IPS DF 6.9 (cell line): Measurements from ENCODE around the gene SPRYD3.

Source experiments
- DNase-seq: peaks from one replicate; pipeline ENCODE4 v3.0.0-alpha.2; 2013; ENCODE audit warnings: low read depth, low spot score
- H3K27ac ChIP-seq: one replicate; pipeline ENCODE4 v1.5.1; 2013; ENCODE audit warnings: low read length, control low read depth
- H3K27me3 ChIP-seq: 2 replicates; pipeline ENCODE4 v1.6.1; 2013; ENCODE audit warnings: mild to moderate bottlenecking, low read length; ENCODE audit not compliant: control insufficient read depth, insufficient read depth
- H3K36me3 ChIP-seq: 2 replicates; pipeline ENCODE4 v1.6.1; 2013; ENCODE audit warnings: low read length; ENCODE audit not compliant: control insufficient read depth, insufficient read depth
- H3K4me1 ChIP-seq: 2 replicates; pipeline ENCODE4 v1.6.1; 2013; ENCODE audit warnings: low read length; ENCODE audit not compliant: control insufficient read depth, insufficient read depth
- H3K4me3 ChIP-seq: 2 replicates; pipeline ENCODE4 v1.5.1; 2013; ENCODE audit warnings: mild to moderate bottlenecking, low read length
- H3K9me3 ChIP-seq: 2 replicates; pipeline ENCODE4 v1.6.1; 2013; ENCODE audit warnings: low read length, inconsistent platforms; ENCODE audit not compliant: control insufficient read depth, insufficient read depth
- WGBS: extraction: QIAGEN DNeasy Blood & Tissue Kit; methylation state at CpG from one replicate; pipeline ENCODE4 v1.1.7; 2013; ENCODE audit warnings: mixed read lengths, missing lambda C conversion rate; ENCODE audit not compliant: insufficient read length, insufficient coverage; 5-methylcytosine and 5-hydroxymethylcytosine counted together

Gene SPRYD3

DNA sequence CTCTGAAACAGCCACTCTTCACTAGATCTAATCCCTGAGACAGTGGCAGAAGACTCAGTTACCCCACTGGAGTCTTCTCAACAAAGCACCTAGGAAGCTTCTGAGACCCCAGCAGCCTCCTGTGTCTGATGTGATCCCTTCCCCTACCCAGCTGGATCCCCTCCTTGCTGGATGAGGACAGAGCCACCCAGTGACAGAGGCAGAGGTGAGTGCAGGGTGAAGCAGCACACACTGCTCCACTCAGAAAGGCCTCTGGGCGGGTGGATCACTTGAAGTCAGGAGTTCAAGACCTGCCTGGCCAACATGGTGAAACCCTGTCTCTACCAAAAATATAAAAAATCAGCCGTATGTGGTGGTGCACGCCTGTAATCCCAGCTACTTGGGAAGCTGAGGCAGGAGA is 2.7 kb downstream of the SPRYD3 start:
- H3K36me3 ChIP-seq: no peaks in the 10 kb centered on the region
- no peak overlapping the region for H3K27ac ChIP-seq
- no peak for DNase-seq
- H3K27me3 ChIP-seq: no peaks in the 10 kb centered on the region
- H3K9me3 ChIP-seq: no peaks in the 10 kb centered on the region
- no peak overlapping the region for H3K4me3 ChIP-seq
- WGBS: no CpG with 5 or more reads among the region's 3 CpGs
- H3K4me1 ChIP-seq: no peaks in the 10 kb centered on the region

DNA sequence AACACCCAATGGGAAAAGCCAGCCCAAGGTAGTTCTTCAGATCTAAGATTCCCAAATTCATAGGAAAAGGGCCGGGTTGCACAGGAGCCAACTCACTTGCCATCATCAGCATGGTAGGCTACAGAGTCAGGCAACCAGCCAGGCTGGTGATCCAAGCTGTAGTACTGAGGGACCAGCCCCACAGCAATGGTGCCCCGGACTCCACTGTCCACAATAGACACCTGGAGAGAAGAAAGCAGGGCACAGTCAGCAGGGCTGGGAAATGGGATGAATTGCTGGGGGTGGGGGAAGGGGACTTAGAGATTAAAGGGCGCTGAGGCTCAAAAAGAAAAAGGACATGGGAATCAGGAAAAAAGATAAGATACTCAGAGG is 4.2 kb downstream of the SPRYD3 start:
- Histone ChIP-seq H3K4me3 (no peak overlapping the region), H3K27me3 (no peaks in the 10 kb centered on the region), H3K4me1 (no peaks in the 10 kb centered on the region), H3K27ac (no peak overlapping the region), H3K36me3 (no peaks in the 10 kb centered on the region), H3K9me3 (no peaks in the 10 kb centered on the region)
- DNase-seq: no peak
- no CpG with 5 or more reads among the region's 3 CpGs for WGBS

DNA sequence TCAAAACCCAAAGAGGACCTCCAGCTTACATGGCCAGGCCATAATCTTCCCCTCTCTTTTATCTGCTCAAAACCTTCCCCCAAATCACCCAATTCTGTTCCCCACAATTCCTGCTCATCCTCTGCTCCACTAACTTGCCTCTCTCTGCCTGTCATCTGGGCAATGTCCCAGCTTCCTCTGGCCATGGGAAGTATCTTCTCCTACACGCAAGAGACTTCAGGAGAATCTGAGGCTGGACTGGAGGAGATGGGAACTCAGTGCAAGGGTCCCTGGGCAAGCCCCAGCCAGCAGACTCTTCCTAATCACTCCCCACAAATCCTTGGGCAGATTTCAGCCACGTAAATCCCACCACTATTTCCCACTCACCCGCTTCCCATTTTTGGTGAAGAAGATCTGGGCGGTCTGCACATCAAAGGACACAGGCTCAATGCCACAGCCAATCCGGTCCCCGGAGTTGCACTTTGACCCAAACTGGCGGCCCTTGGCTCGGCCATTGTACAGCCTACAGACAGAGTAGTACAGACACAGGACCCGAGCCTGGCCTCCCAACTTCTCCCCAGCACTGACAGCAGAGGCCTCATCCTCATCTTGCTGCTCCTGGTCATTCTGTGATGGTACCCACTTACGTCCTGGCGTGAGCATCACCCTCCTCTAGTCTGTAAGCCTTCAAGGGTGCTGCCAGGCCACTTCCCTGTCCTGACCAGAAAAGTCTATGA is 4.7 kb downstream of the SPRYD3 start:
- no peak overlapping the region for H3K4me3 ChIP-seq
- H3K9me3 ChIP-seq: no peaks in the 10 kb centered on the region
- no peaks in the 10 kb centered on the region for H3K36me3 ChIP-seq
- H3K27me3 ChIP-seq: no peaks in the 10 kb centered on the region
- peaks cover 1% of the 10 kb centered on the region for H3K4me1 ChIP-seq
- no peak overlapping the region for H3K27ac ChIP-seq
- no CpG with 5 or more reads among the region's 11 CpGs for WGBS
- no peak for DNase-seq

DNA sequence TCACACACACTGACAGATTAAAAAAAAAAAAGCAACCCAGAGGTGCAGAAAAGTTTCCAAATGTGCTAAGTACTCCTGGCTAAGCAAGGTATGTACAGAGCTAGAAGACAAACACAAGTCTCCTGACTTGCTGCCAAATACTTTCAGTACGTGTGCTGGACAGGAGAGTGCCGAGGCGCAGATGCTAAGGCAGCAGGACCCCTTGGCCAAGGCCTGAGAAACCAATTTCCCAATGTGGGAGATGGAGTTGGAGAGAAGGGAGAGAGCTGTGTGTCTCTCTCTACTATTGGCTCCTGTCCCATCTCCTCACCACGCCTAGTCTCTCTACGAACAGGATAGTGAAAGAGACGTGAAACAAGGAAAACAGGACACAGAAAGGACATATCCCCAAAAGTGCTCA is 5.3 kb downstream of the SPRYD3 start:
- H3K9me3 ChIP-seq: no peaks in the 10 kb centered on the region
- H3K27ac ChIP-seq: no peak overlapping the region
- no peak for DNase-seq
- no peaks in the 10 kb centered on the region for H3K36me3 ChIP-seq
- WGBS: no CpG with 5 or more reads among the region's 6 CpGs
- H3K4me3 ChIP-seq: no peak overlapping the region
- no peaks in the 10 kb centered on the region for H3K27me3 ChIP-seq
- H3K4me1 ChIP-seq: peaks cover 5% of the 10 kb centered on the region

DNA sequence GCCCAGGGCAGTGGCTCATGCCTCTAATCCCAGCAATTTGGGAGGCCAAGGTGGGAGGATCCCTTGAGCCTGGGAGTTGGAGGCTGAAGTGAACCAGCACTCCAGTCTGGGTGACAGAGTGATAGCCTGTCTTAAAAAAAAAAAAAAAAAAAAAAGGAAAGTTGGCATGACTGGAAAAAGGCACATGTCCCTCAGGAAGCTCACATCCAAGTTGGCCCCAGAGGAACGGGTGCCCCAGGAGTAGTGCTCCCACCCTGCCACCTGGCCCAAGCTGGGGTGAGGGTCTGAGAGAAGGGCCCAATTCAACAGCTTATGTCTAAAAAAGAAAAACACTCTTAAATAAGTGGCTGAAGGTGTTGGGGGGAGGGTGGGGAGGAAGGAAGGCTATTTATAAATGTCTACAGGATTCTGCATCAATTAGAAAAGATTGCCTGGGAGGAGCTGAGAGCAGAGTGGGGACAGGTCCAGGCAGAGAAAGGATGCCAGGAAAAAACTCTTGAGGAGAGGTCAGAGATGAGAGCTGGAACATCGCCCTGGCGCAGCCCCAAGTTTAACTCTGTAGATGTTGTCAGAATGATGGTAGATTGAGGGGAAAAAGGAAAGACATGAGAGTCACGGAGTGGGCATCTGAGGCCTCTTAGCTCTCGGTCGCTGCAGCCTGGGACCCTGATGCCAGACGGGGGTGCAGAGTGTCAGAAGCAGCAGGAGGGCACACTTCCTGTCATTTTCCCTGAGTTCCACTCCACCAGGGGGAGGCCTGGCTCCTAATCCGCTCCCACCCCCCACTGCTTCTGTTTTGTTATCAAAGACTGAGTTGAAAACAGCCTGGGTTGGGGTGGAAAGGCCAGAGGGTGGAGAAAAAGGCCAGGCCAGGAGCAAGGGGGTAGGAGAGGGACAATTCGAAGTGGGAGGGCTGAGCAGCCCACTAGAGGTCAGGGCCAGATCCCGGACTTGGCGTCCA is 7.3 kb downstream of the SPRYD3 start:
- DNase-seq: no peak
- Histone ChIP-seq H3K36me3 (no peaks in the 10 kb centered on the region), H3K9me3 (no peaks in the 10 kb centered on the region), H3K4me1 (peaks cover 5% of the 10 kb centered on the region), H3K4me3 (no peak overlapping the region), H3K27ac (no peak overlapping the region), H3K27me3 (no peaks in the 10 kb centered on the region)
- no CpG with 5 or more reads among the region's 11 CpGs for WGBS

DNA sequence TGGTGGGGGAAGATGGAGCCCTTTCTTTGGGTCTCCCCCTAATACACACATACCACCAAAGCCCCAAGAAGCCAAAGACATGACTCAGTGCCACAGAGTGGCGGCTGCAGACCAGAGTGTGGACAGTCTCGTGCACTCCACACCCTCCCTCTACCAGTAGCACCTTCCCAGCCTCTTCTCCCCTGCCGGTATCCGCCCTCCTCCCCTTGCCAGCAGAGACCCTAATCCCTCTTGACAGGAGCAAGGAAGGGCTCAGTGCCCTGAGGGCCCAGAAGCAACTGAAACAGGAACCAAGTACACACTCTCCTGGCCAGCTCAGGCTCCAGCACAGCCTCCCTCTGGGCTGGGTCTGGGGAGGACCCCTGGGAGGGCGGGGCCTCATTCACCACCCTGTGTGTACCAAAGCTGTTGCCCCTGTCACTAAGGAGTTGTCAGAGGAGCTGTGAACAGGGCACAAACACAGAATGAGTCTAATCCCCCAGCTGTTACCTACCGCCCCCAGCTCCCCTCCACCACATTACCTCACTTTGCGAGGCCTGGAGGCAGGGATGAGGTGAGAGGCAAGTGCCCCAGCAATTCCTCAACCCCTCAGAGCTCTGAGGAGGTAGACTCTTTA is 8.2 kb downstream of the SPRYD3 start:
- no peaks in the 10 kb centered on the region for H3K9me3 ChIP-seq
- no CpG with 5 or more reads among the region's 7 CpGs for WGBS
- no peak overlapping the region for H3K4me3 ChIP-seq
- no peak overlapping the region for H3K27ac ChIP-seq
- no peaks in the 10 kb centered on the region for H3K36me3 ChIP-seq
- H3K27me3 ChIP-seq: no peaks in the 10 kb centered on the region
- H3K4me1 ChIP-seq: peaks cover 5% of the 10 kb centered on the region
- no peak for DNase-seq

DNA sequence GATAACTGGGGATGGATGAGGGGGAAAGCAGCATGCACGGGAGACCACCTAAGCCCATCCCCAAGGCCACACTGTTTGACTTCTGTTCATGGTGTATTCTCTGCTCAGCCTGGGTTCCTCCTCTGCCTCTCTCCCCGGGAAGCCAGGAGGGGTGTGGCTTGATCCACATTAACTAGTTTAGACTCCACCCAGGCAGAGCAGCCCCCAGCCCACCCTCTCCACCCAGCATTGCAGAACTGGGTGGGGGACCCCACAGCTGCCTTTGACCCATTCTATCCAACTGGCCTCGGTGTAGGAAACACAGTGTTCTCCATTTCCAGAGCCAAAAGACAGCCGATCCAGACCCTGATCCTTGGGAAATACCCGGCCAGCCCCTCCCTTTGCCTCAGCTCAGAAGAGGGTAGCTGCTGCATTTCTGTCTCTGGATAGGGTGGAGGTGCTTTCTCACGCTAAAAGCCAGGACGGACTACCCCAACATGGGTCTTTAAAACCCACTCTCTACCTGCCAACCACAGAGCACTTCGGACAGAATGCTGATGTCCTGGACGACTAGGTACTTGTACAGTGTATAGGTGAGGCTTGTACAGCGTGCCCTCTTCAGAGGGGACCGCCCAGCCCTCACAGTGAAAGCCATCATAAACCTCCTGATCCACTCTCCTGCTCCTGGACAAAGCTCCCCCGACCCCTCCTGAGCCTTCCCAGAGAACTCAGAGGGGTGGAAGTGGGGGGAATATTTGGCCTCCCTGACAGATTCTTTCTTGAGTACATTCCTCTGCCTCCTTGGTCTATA is 9.4 kb downstream of the SPRYD3 start:
- no peak overlapping the region for H3K4me3 ChIP-seq
- DNase-seq: no peak
- no peaks in the 10 kb centered on the region for H3K9me3 ChIP-seq
- no CpG with 5 or more reads among the region's 12 CpGs for WGBS
- H3K27me3 ChIP-seq: no peaks in the 10 kb centered on the region
- no peaks in the 10 kb centered on the region for H3K36me3 ChIP-seq
- peaks cover 5% of the 10 kb centered on the region for H3K4me1 ChIP-seq
- H3K27ac ChIP-seq: no peak overlapping the region

DNA sequence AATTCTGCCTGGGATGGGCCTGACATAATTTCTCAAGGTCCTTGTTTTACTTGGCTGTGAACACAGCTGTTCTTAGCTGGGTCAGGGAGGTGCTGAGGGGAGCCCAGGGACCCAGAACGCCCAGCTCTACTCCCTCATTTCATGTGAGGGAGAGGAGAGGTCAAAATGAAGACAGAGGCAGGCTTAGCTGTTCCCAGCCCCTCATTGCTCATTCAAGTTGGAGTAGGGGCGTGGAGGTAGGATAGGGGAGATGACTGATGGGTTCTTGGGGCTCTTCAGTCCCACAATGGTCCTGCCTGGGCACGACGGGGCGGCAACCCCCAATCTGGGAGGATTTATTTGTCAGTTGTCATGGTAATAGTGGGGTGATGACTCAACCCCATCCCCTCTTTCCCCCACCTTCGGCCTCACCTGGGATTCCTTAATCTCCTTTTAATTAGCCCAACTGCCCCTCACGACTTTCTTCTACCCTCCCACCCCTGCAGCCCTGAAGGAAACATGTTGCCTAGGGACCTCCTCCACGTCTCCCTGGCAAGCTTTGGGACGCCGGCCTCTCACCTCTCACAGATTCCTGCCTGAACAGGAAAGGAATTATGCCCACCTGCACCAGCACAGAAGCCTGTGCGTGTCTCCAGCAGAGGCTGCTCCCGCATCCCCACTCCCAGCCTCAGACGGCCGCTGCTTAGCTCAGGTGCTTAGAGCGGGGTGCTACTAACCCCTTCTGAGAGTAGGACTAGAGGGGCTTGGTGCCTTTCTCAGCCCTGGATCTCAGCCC is 10.2 kb downstream of the SPRYD3 start:
- Histone ChIP-seq H3K27me3 (no peaks in the 10 kb centered on the region), H3K4me3 (no peak overlapping the region), H3K36me3 (no peaks in the 10 kb centered on the region), H3K9me3 (no peaks in the 10 kb centered on the region), H3K27ac (no peak overlapping the region), H3K4me1 (peaks cover 5% of the 10 kb centered on the region)
- WGBS: no CpG with 5 or more reads among the region's 15 CpGs
- DNase-seq: no peak

- Histone ChIP-seq H3K36me3 (no peaks in the 10 kb centered on the region), H3K9me3 (no peaks in the 10 kb centered on the region), H3K27me3 (no peaks in the 10 kb centered on the region), H3K4me3 (no peak overlapping the region), H3K27ac (no peak overlapping the region), H3K4me1 (peaks cover 5% of the 10 kb centered on the region)
- no CpG with 5 or more reads among the region's 13 CpGs for whole genome bisulfite sequencing
- no peak for DNase-seq
Measured at GRCh38 chr12:53067993-53068770, 11.0 kb downstream of the SPRYD3 start.
